GM03348 (cell line): ENCODE results near the gene RHCG.

Experiments
- DNase-seq: peaks from one replicate; pipeline ENCODE4 v3.0.0; 2012; ENCODE audit warnings: low spot score

RHCG gene

DNA sequence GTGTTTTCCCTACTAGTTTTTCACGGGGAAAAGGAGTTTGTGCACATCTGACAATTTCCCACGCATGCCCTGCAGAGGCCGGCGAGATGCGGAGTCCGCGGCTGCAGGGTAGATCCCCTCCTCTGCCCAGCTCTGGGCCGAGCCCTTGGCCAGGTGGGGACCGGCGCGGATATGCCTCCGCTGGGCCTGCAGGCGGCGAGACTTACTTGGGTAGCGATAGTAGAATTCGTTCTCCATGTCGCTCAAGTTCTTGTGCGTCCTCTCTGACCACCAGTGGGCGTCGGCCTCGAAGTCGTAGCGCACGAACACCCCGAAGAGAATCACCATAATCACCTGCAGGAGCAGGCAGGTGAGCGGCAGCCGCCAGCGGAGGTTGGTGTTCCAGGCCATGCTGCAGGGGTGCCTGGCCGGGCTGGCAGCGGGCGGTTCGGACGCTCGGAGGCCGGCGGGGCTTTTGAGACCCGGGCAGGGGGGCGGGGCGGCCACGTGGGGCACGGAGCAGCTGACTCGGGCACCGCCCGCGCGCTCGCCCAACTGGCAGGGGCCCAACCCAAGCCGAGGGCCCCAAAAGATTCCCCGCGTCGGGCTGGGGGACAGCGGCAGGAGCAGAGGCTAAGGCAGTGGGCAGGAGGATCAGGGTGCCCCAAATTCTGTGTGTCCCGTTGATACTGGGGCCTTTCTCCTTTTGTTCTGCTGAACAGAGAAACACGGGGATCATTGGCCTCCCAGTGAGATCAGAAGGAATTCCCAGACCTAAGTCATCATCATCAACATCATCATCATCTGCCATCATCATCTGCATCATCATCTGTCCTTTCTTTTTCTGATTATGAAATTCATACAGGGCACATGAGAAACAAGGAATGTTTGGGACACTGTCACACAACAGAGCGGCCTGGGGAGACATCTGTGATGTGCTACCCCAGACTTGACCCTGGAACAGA, at the start of gene RHCG:
RHCG (minus strand) TSS at position 429 of the 944 bp plus-strand sequence; CDS start at position 390, 39 bp downstream.
- DNase-seq: no peak

DNA sequence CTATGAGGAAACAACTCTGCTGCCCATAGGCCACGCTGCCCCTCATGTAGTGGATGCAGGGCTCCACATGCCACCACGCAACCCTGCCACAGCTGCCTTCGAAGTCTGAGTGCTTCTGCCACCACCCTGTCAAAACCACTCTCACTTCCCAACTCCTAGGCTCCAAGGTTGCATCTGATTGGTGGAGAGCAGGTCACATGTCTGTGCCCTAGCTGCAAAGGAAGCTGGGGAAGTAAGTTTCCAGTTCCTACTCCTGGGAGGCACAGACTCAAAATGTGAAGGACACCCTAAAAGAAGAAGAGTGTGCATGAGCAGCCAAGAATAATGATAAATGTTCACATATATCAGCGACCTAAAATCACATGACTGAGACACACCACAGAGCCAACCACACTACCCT, 47.0 kb upstream of the RHCG start:
- DNase-seq: no peak

DNA sequence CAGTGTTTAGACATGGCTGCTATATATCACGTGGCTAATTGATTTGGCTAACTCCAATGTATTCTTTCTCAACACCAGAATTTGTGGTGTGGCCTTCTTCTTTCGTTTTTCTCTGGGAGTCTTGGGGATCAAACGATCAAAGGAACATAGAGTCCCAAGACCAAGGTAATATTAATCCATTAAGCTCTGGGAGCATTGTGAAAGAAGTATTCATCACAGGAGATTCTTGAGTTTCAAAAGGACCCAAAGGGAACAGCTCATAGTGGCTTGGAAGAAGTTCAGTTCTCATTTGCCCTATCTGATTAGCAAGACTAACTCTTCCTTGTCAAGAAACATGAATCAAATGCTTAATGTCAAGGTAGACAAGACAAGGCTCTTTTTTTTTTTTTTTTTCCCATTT, 46.0 kb upstream of the RHCG start:
- DNase-seq: no peak

DNA sequence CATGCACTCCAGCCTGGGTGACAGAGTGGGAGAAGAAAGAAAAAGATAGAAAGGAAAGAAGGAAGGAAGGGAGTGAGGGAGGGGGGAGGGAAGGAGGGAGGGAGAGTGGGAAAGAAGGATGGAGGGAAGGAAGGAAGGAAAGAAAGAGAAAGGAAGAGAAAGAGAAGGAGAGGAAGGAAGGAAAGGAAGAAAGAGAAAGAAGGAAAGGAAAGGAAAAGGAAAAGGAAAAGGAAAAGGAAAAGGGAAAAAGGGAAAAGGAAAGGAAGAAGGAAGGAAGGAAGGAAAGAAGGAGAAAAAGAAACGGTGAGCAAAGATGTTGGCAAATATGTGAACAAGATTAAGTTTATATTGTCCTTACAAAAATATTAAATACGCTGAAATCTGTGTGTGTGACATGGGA, 42.6 kb upstream of the RHCG start:
- no peak for DNase-seq

DNA sequence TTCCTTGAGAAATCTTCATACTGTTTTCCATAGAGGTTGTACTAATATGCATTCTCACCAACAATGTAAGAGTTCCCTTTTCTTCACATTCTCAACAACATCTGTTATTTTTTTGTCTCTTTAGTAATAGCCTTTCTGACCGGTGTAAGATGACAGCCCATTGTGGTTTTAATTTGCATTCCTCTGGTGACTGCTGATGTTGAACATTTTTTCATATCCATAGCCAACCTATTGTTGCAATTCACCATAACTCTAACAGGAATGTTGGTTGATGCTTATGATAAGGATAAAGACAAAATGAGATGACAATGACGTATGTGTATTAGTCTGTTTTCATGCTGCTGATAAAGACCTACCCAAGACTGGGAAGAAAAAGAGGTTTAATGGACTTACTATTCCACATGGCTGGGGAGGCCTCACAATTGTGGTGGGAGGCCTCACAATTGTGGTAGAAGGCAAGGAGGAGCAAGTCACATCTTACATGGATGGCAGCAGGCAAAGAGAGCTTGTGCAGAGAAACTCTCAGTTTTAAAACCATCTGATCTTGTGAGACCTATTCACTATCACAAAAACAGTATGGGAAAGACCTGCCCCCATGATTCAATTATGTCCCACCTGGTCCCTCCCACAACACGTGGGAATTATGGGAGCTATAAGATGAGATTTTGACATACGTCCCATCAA, 37.6 kb upstream of the RHCG start:
- DNase-seq: no peak

DNA sequence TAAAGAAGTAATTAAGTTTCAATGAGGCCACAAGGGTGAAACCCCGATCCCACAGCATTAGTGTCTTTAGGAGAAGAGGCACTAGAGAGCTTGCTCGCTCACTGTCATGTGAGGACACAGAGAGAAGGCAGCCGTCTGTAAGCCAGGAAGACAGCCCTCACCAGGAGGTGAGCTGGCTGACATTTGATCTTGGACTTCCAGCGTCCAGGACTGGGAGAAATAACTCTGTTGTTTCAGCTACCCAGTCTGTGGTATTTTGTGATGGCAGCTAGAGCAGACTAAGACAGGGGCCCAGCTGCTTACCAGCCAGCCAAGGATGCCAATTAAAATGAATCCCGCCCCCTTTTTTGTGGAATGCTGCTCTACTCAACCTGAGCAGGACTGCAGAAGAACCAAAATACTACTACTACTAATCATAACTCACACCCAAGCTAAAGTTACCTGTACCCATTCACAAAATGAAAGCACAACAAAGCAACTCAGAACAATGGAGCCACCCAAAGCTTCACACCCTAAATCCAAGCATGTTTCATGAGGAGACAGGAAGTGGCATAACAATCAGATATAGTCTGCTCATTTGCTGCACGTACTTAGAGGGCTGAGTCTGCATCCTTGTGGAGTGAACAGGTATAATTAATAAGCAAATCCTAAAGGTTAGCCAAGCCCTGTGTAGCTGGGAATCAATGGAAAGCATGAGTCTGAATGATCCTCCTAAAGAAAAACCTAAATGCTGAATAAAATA, 35.6 kb upstream of the RHCG start:
- DNase-seq: no peak

DNA sequence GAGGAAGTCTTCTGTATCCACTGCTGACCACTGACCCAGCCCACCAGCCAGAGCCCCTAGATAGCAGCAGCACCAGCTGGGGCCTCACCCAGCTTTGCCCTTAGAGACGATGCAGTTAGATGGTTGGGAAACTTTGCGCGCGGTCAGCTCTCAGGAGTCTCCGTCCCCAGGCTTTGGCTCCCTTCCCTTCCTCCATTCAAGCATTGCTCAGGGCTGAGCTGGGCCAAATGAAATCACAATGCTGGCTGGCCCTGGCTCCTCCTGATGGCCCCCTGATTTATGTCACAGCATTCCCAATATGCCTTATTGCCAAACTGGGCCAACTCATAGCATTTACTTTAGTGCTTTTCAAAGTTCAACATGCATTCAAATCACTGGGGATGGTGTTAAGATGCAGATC, 34.6 kb upstream of the RHCG start:
- no peak for DNase-seq

DNA sequence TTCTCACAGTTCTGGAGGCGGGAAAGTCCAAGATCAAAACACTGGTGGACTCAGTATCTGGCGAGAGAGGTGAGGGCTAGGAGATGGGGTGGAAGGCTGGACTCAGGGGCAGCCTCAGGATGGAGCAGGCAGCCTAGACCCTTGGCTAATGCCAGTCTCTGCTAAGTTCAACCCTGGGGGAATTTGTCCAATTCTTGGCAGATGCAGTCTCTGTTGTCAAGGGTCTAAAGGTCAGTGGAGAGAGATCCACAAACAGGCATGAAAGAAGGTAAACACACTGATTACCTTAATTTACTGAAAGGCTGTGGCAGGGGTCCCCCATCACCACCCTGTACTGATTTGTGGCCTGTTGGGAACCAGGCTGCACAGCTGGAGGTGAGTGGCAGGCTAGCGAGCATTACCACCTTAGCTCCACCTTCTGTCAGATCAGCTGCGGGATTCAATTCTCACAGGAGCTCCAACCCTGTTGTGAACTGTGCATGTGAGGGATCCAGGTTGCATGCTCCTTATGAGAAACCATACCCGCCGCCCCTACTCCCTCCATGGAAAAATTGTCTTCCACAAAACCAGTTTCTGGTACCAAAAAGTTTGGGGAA, 32.5 kb upstream of the RHCG start:
- DNase-seq: no peak

DNA sequence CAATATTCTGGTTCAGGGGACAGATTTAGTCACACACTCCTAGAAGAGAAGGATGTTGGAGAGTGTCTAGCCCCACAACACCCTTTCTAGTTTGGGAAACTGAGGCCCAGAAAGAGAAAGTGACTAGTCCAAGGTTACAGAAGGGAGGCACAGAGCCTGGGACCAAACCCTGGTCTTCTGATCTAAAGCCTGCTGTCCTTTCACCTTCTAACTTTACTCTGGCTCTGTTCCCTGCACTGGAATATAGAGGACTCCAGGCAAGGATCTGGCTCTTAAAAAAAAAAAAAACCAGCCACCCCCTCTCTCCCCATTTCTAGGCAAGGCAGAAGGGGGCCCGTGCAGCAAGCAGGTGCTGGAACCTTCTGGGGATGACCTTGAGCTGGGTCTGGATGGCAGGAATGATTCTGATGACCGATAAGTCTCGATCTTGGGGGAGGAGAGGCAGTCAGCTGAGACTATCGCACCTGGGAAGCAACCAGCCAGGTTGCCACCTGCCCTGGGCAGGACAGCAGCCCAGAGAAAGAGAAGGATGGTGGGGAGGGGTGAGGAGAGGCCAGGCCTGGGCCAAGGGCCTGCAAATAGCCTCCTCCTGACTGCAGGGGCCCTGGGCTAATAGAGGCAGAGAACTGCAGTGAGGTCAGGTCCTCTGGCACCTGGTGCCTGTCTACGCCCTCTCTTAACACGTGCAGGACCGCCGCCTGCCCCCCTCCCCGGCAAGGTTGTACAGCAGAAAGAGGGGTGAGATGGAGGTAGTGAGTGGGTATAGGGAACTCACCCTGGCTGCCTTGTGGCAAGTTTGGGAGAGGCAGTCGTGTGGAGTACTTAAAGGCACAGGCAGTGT, 30.4 kb upstream of the RHCG start:
- no peak for DNase-seq

DNA sequence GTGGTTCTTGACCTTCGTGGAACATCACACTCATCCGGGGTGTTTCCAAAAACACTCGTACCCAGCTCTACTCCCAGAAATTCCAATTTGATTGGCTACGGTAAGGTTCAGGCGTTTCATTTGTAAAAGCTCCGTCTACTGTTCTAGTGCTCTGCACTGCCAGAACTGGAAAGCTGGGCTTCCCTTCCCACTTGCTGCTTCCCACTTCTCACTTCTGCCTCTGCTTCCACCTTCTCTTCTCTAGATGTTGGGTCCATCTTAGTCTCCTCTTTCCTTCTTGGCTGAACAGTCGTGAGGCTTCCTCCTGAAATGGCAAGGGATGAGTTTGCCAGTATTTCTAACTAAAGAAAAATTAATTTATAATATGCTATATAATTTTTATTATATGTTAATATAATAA, 29.8 kb upstream of the RHCG start:
- DNase-seq: no peak

DNA sequence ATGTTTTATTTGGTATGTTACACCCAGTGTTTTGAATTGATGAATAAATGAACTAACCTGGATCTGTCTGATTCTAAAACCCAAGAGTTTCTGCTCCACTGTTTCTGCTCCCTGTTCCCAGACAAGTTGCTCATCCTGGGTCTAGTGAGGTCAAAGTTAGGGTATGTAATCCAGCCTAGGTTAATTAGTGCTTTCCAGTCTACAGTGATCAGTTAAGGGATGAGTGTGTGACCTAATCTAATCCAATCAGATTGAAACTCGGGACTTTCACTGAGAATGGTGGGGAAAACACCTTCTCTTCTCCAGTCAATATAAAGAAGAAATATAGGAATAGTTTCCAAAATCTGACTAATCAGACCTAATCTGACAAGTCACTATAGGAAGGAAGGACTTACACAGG, 27.8 kb upstream of the RHCG start:
- DNase-seq: no peak

DNA sequence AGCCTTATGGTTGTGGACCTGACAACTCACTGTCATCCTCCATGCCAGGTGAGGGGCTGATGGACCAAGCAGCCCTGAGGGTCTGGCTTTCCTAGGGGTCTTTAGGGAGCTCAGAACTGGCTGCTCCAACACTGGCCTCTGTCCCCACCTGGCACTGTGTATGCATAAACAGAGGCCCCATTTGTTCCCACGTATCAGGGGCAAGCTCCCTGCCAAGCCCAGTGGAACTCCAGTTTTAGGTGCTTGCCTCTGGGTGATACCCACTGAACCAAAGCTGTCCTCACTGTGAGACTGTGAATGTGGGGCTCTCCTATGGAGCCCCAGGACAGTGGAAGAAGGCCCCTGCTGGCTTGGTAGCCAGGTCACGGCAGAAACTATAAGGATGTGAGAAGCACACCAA, 26.7 kb upstream of the RHCG start:
- DNase-seq: no peak

DNA sequence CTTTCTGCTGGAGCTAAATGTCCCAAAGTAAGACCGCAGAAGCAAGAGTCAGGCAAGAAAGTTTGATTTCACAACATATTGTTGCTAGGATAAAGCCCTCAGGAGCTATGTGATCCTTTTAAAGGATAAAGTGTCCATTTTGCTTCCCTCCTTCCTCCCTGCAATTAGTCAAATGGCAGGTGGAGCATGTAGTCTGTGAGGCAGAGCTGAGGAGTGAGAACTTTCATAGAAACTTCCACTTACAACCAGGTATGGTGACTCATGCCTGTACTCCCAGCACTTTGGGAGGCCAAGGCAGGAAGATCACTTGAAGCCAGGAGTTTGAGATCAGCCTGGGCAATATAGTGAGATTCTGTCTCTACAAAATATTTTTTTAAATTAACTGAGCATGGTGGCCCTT, 25.2 kb upstream of the RHCG start:
- no peak for DNase-seq

DNA sequence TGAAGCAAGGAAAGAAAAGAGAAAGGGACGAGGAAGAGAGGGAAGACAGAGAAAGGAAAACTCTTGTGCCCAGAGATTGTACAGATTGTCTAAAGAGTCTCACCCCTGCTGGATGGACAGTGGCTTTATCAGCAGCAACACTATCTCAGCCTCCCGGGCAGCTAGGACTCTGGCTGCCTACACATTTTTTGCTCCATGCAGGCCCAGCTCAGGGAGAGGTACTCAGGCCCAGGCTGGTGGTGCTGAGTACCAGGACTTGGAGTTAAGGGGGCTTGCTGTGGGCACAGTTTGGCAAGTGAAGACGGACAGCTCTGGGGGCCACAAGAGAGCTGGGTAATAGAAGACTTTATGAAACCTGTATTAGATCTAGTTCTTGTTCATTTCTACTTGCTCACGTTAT, 19.1 kb upstream of the RHCG start:
- no peak for DNase-seq

DNA sequence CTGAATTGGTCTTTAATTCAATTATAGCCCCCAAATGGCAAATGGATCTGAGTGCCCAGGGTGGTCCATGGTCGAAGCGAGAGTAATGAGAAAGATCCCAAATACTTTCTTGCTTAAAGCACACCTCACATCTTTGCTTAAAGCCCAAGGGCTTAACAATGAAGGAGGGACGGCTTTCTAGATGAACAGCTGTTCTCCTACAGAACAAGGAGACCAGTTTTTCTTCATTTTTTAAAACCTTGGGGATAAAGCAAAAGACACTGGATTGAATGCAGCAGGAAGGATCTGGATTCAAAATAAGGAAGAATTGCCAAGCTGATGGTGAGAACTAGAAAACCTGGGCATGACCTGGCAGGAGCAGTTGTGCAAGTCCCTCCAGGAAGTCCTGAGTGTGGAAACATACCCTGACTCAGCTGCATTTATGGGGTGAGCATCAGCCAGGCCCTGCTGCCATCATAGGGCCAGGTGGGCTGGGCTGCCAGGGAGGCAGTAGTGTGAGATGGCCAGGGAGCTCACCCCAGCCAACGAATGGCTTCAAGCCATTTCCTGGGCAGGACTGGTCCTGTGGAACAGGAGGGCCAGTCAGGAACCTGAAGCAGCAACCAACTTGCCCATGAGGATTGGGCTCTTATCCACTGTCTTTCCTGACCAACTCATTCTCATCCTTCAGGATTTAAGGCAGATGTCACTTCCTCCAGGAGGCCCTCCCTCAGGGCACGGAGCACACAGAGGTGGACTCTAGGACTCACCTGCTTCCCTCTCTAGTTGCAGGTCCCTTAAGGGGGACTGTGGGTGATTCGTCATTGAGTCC, 18.4 kb upstream of the RHCG start:
- no peak for DNase-seq

DNA sequence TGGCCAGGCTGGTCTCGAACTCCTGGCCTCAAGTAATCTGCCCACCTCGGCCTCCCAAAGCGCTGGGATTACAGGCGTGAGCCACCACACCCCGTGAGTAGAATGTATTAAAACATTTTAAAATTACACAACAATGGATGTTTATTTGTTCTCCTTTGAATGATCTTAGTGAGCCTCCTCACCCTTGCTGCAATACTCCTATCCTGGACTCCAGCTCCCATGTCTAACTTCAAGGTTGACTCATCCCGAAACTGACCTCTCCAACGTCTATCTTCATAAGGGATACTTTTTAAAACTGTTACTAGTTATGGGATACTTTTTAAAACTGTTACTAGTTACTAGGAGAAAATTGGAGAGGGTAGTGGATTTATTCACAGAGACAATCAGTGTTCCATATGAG, 17.8 kb upstream of the RHCG start:
- DNase-seq: no peak

DNA sequence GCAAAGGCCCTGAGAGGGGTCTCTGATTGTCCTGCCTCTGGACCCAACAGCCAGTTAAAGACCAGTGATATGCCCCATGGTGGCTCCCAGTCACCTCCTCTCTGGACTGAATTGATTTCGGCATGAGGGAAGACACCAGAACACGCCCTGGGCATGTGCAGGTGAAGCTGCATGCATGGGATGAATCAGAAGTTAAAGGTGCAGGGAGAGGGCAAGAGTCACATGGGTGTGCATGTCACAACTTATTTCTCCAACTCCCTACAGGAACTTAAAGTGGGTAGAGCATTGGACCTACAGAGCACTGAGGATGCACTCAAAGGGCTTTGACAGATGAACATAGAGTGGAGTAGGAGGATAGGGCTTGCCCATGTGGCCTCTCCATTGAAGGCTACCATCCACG, 16.9 kb upstream of the RHCG start:
- DNase-seq: no peak

DNA sequence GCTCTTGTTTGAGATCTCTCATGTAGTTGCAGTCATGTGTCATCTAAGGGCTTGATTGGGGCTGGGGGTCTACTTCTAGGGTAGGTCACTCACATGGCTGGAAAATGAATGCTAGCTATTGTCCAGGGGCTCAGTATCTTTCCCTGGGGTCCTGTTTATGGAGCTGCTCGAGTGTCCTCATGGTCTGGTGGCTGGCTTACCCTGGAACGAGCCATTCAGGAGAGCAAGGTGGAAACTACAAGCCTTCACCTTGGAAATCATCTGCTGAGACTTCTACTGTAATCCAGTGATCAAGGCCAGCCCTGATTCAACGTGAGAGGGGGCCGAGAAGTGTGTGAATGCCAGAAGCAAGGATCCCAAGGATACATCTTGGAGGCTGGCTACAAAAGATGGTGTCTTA, 16.2 kb upstream of the RHCG start:
- DNase-seq: no peak

DNA sequence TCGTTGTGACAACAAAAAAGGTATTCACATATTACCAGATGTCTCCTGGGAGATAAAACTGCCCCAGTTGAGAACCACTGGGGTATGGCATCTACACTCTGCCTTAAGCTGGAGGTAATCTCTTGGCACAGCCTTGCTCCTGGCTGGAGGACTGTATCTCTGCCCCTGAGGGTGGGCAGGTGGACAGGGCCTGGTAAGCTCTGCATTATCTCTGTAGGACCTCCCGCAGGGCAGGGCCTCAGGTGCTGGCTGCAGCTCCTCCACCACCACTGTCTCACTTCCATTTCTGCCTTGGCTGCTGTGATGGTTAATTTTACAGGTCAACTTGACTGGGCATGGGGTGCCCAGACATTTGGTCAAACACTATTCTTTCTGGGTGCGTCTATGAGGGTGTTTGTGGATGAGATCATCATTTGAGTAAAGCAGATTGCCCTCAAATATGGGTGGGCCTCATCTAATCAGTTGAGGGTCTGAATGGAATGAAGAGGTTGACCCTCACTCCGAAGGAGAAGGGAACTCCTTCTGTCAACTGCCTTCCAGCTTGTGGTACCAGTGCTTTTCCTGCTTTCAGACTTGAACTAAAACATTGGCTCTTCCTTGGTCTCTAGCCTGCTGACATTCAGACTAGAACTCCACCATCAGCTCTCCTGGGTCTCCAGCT, 9.8 kb upstream of the RHCG start:
- DNase-seq: no peak

DNA sequence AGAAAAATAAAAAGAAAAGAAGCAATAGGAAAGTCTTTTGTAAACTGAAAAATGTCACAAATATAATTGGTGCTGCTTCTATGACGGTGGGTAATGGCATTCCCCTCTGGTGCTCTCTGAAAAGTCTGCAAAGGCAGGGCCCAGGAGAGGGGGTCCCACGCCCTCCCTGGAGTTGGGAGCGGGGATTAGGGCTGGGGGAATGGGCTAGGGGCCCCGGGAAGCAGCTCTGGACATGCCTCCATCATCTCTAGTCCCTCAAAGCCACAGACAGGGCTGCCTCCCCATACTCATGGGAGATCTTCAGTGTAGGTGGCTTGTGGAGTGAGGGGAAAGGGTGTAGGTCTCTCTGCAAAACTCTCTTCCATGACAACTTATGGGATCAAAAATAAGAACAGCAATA, 7.8 kb upstream of the RHCG start:
- no peak for DNase-seq
